Measurements from ENCODE around the gene GPBP1L1.
"Not testable (repeated sequence)": the region's sequence is repeated elsewhere in the genome, so short reads cannot be mapped to it uniquely, and the experiment has no call there.

GPBP1L1 gene

DNA sequence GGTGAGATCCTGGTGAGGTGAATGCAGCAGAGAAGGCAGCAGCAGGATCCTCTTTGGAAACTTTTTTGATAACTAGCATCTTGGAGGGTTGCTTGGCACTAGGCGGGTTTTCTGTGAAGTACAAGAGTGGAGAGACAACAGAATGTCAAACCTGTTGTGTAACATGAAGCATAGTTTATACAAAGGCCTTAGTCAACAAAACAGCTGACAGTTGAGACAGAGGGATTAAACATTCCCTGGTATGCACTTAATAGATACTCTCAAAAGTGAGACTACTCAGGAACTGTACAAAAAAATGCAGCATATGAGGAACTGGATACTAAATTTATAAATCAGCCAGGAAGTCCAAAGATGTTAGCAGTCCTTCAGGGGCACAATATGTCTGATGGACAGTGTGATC is 46.0 kb downstream of the GPBP1L1 start:
- no peak for DNase-seq (ENCODE audit: low spot score)

GRCh38 chr1:45635211-45635610 is 51.1 kb downstream of the GPBP1L1 start:
- DNase-seq (ENCODE audit: low spot score): no peak

DNA sequence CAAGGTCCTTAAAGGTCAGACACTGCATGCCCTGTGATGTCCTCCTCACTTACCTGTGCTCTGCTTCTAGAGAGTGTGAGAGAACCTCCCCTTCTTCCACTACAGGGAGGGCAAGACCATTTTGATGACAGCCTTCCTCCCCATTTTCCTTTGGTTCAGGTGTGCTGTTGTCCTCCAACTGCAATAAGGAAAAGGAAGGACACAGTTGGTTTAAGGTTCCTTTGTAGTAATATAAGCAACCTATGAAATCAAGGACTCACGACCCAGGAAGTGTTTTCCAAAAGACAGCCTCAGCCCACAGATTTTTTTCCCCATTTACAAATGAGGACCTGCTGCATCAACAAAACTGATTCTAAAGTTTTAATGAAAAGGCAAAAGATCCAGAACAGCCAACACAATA is 55.9 kb downstream of the GPBP1L1 start:
- DNase-seq (ENCODE audit: low spot score): no peak

DNA sequence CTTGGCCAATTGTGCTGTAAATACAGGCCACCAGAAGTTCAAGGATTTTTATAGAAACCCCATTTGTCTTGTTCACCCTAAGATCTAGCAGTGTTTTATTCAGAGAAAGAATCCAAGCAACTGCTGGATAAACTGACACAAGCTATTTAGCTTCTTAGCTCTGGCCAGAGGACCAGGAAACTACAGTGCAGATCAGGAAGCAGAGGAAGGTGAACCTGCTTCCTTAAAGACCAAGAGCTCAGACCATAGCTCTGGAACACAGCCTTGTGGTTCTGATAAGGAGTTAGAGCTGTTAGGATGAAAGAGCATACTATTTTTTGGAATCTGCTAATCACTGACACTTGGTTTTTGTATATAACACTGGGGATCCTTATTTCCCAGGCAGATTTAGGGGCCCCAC is 57.3 kb downstream of the GPBP1L1 start:
- DNase-seq (ENCODE audit: low spot score): no peak

DNA sequence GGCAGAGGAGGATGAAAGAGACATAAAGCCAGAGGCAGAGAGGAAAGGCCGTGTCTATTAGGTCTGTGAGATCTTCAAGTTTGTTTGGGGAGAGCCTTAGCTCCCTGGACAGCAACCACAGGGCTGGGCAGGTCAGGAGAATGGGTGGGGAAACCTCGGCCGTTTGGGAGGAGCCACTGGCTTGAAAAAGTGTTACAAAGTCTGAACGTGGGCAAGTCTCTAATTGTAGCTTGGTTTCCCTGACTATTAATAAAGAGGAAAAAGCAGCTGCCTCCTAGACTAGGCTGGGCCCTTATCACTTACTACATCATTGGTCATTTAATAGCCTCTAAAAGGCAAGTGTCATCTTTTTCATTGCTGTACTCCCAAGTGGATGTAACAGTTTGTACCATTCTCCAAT is 62.4 kb downstream of the GPBP1L1 start, which contains the start of gene CCDC17:
TSS of gene CCDC17 (minus strand) at position 83 of the 400 bp plus-strand sequence. CDS start 145 bp downstream, outside the sequence.
- DNase-seq (ENCODE audit: low spot score): no peak

- no peak for DNase-seq (ENCODE audit: low spot score)
These were observed 63.6 kb downstream of the GPBP1L1 start for GRCh38 chr1:45622524-45623394.

- DNase-seq (ENCODE audit: low spot score): no peak
These were observed 64.3 kb downstream of the GPBP1L1 start for GRCh38 chr1:45621895-45622523.

- DNase-seq (ENCODE audit: low spot score): no peak
These were observed 64.9 kb downstream of the GPBP1L1 start for GRCh38 chr1:45621501-45621836.

- no peak for DNase-seq (ENCODE audit: low spot score)
These were observed 65.5 kb downstream of the GPBP1L1 start for GRCh38 chr1:45620588-45621500.

DNA sequence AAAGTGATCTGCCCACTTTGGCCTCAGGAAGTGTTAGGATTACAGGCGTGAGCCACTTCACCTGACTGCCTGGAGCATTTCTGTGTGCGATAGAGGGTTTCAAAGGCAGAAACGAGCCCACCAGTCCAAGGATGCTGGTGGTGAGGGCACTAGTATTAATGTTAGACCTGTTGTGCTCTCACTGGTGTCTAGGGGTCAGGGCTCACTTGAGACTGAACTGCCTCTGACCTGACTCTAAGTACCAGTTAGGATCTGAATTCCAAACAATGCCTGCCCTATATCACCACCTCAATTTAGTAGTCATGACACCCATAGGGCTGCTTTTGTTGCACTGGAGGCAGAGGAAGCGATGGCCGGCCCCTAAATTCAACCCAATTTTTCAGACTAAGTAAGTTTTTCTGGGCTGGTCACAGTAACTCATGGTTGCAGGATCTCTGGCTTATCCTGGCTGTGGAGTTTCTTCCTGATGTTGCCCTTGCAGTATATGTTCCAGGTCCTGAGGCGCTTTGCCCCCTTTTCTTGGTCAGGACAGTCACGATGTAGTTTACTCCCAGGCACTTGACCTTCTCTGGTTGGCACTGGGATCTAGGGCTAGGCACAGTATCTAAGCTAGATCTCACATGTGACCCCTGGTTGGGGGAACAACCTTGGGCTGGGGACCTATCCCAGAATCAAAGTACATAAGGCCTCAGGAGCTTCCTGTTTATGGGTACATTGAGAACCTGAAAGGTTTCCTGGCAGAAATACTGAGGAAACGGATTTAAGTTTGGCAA is 67.0 kb downstream of the GPBP1L1 start:
- DNase-seq (ENCODE audit: low spot score): no peak

- DNase-seq (ENCODE audit: low spot score): no peak
These were observed 68.7 kb downstream of the GPBP1L1 start for GRCh38 chr1:45617618-45618017.

DNA sequence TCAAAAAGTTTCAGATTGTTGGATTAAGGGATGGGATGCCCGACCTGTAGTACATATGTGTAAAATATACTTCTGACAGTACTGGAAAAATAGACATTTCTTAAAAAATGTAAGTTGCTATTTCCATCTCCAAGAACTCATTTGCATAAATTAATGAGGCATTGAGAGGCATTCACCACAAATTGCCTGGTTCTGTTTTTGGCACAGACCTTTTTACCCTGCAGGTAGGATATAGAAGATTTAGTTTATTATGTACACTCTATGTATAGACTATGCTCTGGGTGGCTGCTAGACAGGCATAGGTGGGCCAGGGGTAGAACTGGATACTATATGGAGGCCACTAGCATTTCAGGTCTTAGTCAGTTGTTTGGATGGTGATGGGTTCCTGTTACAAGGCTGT is 70.4 kb downstream of the GPBP1L1 start:
- DNase-seq (ENCODE audit: low spot score): no peak

DNA sequence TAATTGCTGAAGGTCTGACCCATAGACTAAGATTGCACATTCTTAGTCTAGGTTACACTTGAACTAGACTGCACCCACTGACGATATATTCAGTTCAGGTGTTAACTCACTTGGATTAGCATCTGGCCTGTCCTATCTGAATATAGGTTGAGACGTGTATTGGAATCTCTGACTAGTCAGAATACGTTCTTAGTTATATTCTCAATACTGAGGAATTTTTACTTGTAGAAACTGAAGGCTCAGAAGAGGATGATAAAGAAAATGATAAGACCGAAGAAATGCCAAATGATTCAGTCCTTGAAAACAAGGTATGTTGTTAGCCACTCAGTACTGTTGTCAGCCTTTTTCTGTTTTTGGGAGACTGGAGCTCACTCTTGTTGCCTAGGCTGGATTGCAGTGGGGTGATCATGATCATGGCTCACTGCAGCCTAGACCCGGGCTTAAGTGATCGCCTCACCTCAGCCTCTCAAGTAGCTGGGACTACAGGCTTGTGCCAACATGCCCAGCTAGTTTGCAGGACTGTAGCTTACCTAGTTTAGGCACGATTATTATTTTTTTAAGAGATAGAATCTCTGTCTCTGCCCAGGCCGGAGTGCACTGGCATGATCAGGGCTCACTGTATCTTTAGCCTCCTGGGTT is 73.3 kb downstream of the GPBP1L1 start:
- DNase-seq (ENCODE audit: low spot score): no peak

DNA sequence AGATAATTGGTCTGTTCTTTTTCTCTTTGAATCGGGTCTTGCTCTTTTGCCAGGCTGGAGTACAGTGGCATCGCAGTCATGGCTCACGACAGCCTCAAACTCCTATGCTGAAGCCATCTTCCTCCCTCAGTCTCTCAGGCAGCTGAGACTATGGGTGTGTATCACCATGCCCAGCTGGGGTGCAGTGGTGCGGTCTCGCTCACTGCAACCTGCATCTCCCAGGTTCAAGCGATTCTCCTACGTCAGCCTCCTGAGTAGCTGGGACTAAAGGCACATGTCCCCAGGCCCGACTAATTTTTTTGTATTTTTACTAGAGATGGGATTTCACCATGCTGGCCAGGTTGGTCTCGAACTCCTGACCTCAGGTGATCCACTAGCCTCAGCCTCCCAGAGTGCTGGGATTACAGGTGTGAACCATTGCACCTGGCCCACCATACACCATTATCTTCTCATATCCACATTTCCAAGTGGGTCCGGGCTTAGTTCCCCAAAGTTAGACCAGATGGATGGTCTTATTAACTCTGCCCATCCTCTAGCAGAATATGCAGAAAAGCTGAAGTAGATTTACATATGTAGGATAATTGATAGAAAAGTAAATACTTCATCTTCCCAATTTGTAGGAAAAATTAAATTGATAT is 75.6 kb downstream of the GPBP1L1 start:
- no peak for DNase-seq (ENCODE audit: low spot score)

- no peak for DNase-seq (ENCODE audit: low spot score)
These were observed 77.9 kb downstream of the GPBP1L1 start for GRCh38 chr1:45608175-45609156.

DNA sequence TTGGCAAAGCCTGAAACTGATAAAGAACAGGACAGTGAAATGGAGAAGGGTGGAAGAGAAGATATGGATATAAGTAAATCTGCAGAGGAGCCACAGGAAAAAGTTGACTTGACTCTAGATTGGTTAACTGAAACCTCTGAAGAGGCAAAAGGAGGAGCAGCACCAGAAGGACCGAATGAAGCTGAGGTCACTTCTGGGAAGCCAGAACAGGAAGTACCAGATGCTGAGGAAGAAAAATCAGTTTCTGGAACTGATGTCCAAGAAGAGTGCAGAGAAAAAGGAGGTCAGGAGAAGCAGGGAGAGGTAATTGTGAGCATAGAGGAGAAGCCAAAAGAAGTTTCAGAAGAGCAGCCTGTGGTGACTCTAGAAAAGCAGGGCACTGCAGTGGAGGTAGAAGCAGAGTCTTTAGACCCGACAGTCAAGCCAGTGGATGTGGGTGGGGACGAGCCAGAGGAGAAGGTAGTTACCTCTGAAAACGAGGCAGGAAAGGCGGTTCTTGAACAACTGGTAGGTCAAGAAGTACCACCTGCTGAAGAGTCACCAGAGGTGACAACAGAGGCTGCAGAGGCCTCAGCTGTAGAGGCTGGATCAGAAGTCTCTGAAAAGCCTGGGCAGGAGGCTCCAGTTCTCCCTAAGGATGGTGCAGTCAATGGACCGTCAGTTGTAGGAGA is 78.8 kb downstream of the GPBP1L1 start:
- no peak for DNase-seq (ENCODE audit: low spot score)

DNA sequence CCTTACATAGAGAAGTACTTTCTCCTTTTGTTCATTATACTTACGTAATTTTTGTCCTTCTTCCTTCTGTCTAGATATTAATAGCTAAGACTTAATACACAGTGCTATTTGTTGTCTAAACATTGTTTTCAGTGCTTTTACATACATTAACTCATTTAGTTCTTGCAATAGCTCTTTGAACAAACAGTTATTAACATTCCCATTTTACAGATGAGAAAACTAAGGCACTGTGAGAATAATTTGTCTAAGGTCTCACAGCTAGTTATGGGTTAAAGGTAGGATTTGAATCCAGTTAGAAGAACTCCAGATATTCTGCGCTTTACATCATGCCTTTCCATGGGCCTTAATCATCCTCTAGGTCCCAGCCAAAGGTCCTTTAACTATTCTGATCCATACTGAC is 82.1 kb downstream of the GPBP1L1 start:
- no peak for DNase-seq (ENCODE audit: low spot score)

GRCh38 chr1:45596765-45597164 is 89.6 kb downstream of the GPBP1L1 start:
- DNase-seq (ENCODE audit: low spot score): not testable (repeated sequence)

GRCh38 chr1:45594412-45594811 is 91.9 kb downstream of the GPBP1L1 start:
- no peak for DNase-seq (ENCODE audit: low spot score)
